GM21529 (cell line): ENCODE measurements around the gene CLPSL1.

ENCODE experiments used
- ATAC-seq: cut with Tn5 transposase; IDR thresholded peaks from one replicate; pipeline ENCODE4 v1.9.1; 2021; ENCODE audit not compliant: unreplicated experiment

The CLPSL1 gene

GRCh38 chr6:35795453-35796071 lies 14.7 kb downstream of the CLPSL1 start:
- no peak for ATAC-seq

GRCh38 chr6:35796236-35796635 lies 15.4 kb downstream of the CLPSL1 start:
- no peak for ATAC-seq

- no peak for ATAC-seq
Measured at GRCh38 chr6:35797837-35798526, 17.2 kb downstream of the CLPSL1 start.

GRCh38 chr6:35798706-35799105 lies 17.9 kb downstream of the CLPSL1 start:
- no peak for ATAC-seq

- ATAC-seq, result no peak
Measured at GRCh38 chr6:35801148-35801547, 20.3 kb downstream of the CLPSL1 start.

GRCh38 chr6:35804996-35805736 lies 24.3 kb downstream of the CLPSL1 start, which contains the start of gene LHFPL5:
TSS of gene LHFPL5 (plus strand) at chr6:35805352. CDS start at chr6:35805671, 319 bp downstream.
- ATAC-seq, result no peak

GRCh38 chr6:35808688-35809087 lies 27.9 kb downstream of the CLPSL1 start:
- ATAC-seq, result no peak

- ATAC-seq, result no peak
Measured at GRCh38 chr6:35809809-35810208, 29.0 kb downstream of the CLPSL1 start.

- no peak for ATAC-seq
Measured at GRCh38 chr6:35810971-35811698, 30.3 kb downstream of the CLPSL1 start.

- no peak for ATAC-seq
Measured at GRCh38 chr6:35811699-35811995, 30.8 kb downstream of the CLPSL1 start.

GRCh38 chr6:35817515-35817914 lies 36.7 kb downstream of the CLPSL1 start:
- no peak for ATAC-seq

- ATAC-seq, result no peak
Measured at GRCh38 chr6:35823601-35824000, 42.8 kb downstream of the CLPSL1 start.

- ATAC-seq, result no peak
Measured at GRCh38 chr6:35824552-35825192, 43.9 kb downstream of the CLPSL1 start.

- no peak for ATAC-seq
Measured at GRCh38 chr6:35829306-35829705, 48.5 kb downstream of the CLPSL1 start.

GRCh38 chr6:35831257-35832007 lies 50.6 kb downstream of the CLPSL1 start:
- ATAC-seq, result no peak

- no peak for ATAC-seq
Measured at GRCh38 chr6:35833536-35833935, 52.7 kb downstream of the CLPSL1 start.
